ENCODE measurements around the gene PHLDB2. TPM values are rescaled to one million over a fixed set of nuclear protein-coding genes. Genes with fewer than 3 reads are reported as not detected.

The PHLDB2 gene
- total RNA-seq, 1 experiment from 2014 or later: 13.2 TPM

GRCh38 chr3:111975131-111975530, 116.1 kb downstream of the PHLDB2 start:
- Histone ChIP-seq H2BK15ac (ENCODE audit: low read depth, low read length) (no peak overlapping the region), H3K4ac (ENCODE audit: low read depth, low read length) (no peak overlapping the region), H2AFZ (ENCODE audit: low read length) (no peak overlapping the region), H2AK5ac (ENCODE audit: insufficient read length, low read length) (no peak overlapping the region), H3K23ac (ENCODE audit: insufficient read length, low read depth, low read length) (no peak overlapping the region), H2BK120ac (ENCODE audit: low read depth, low read length, poor library complexity, severe bottlenecking) (no peak overlapping the region), H3K9me3 (ENCODE audit: control insufficient read depth, low read depth, low read length) (no peaks in the 10 kb centered on the region), H3K9ac (ENCODE audit: extremely low read depth, insufficient read length, low read length) (no peak overlapping the region), H3K4me2 (ENCODE audit: insufficient read depth, insufficient read length, low read length) (no peak overlapping the region), H3K79me2 (ENCODE audit: insufficient read depth, low read length) (no peaks in the 10 kb centered on the region), H2BK20ac (ENCODE audit: low read depth, low read length, poor library complexity, severe bottlenecking) (no peak overlapping the region), H3K27me3 (ENCODE audit: insufficient read depth, low read length) (no peaks in the 10 kb centered on the region), H4K20me1 (ENCODE audit: control insufficient read depth, insufficient read depth, insufficient read length) (no peaks in the 10 kb centered on the region), H3K23me2 (ENCODE audit: insufficient read length, low read depth, low read length, poor library complexity, severe bottlenecking) (peaks cover 3% of the 10 kb centered on the region), H3K4me1 (ENCODE audit: insufficient read depth, low read length) (no peaks in the 10 kb centered on the region), H4K91ac (ENCODE audit: insufficient read length, low read depth, low read length) (no peak overlapping the region), H3T11ph (ENCODE audit: low read length) (no peak overlapping the region), H3K18ac (ENCODE audit: insufficient read length, low read depth, low read length) (no peak overlapping the region), H3K79me1 (ENCODE audit: insufficient read depth, low read depth, low read length, poor library complexity, severe bottlenecking) (no peaks in the 10 kb centered on the region), H2BK5ac (ENCODE audit: insufficient read length, low read length) (no peak overlapping the region), H3K56ac (ENCODE audit: insufficient read length, low read depth, low read length) (no peak overlapping the region), H2BK12ac (ENCODE audit: insufficient read length, low read depth, low read length) (no peak overlapping the region), H3K27ac (ENCODE audit: insufficient read length, low read depth, low read length) (no peak overlapping the region), H4K5ac (ENCODE audit: insufficient read length, low read depth, low read length) (no peak overlapping the region), H3K14ac (ENCODE audit: insufficient read depth, low read length) (no peak overlapping the region), H4K8ac (replicated peaks; ENCODE audit: insufficient read length, low read depth, low read length) (no peak overlapping the region)
- Mint-ChIP-seq H3K27me3 (ENCODE audit: low read depth) (no peaks in the 10 kb centered on the region), H3K4me3 (no peak overlapping the region), H3K9me3 (no peaks in the 10 kb centered on the region), H3K4me1 (peaks cover 6 to 9% of the 10 kb centered on the region in 2 experiments; a peak in 3 of 4 replicates), H3K36me3 (ENCODE audit: insufficient read depth in 1 of 3, low read depth in 3 of 3) (no peaks in the 10 kb centered on the region; a peak in 1 of 7 replicates), H3K27ac (no peak overlapping the region)
- no peak for TF ChIP-seq CTCF (conservative IDR thresholded peaks at IDR 0.05)
- no peak for DNase-seq
- WGBS (ENCODE audit: extremely low coverage, insufficient read length, low lambda C conversion rate): no CpG with 5 or more reads among the region's 2 CpGs

Data from H9 (cell line).